Neutrophil (primary cell): Measurements from ENCODE around the gene TRIM3.

Experiments used
- H3K27ac ChIP-seq: fragments of 200-600 bp; sonication (generic); 2 replicates; pipeline ENCODE4 v1.5.1; 2016; ENCODE audit warnings: mild to moderate bottlenecking, moderate library complexity
- H3K27me3 ChIP-seq: fragments of 200-600 bp; sonication (generic); 2 replicates; pipeline ENCODE4 v1.6.0; 2016; ENCODE audit warnings: mild to moderate bottlenecking
- H3K36me3 ChIP-seq: fragments of 200-600 bp; sonication (generic); 2 replicates; pipeline ENCODE4 v1.5.1; 2017
- H3K4me1 ChIP-seq, 2 experiments: fragments of 200-600 bp in 1 of 2; sonication (generic) in 1 of 2; 1 replicate in 1 of 2; 2 replicates in 1 of 2; pipeline versions ENCODE4 v1.5.1 to v1.6.1; 2013 to 2016; ENCODE audit warnings: low read depth in 1 of 2, low read length in 1 of 2, mild to moderate bottlenecking in 1 of 2, moderate library complexity in 1 of 2; ENCODE audit not compliant: control insufficient read depth in 1 of 2, insufficient read depth in 1 of 2
- H3K4me3 ChIP-seq, 2 experiments: fragments of 200-600 bp in 1 of 2; sonication (generic) in 1 of 2; 1 replicate in 1 of 2; 2 replicates in 1 of 2; pipeline ENCODE4 v1.5.1; 2013 to 2016; ENCODE audit warnings: low read depth in 1 of 2, low read length in 1 of 2, mild to moderate bottlenecking in 1 of 2, moderate library complexity in 1 of 2
- H3K9me3 ChIP-seq: fragments of 200-600 bp; sonication (generic); 2 replicates; pipeline ENCODE4 v1.5.1; 2016
- TF ChIP-seq, protein P1 (sequence below): fragments of 200-600 bp; sonication (generic); IDR thresholded peaks from 2 replicates; pipeline ENCODE4 v1.5.1; 2016; ENCODE audit warnings: antibody characterized with exemption

Gene TRIM3

DNA sequence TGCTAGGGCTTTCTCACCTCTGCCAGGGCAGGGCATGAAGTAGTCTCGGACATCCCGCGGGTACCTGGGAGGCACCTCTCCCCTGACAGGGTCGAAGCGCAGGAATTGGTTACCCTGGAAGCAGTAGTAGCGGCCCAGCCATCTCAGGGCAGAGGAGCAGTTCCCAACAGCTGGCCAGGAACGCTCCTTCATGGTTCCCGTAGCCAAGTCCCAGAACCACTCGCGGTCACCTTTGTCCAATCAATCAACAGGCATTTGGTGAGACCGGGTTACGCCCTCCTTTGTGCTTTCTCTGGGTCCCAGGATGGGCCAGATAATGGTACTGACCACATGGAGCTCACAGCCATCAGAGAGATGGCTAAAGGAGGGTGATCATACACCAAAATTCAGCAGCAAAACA is 36.3 kb downstream of the TRIM3 start:
- Histone ChIP-seq H3K4me1 (peaks cover 4 to 14% of the 10 kb centered on the region in 2 experiments), H3K36me3 (no peaks in the 10 kb centered on the region), H3K9me3 (no peaks in the 10 kb centered on the region), H3K27ac (no peak overlapping the region), H3K27me3 (no peaks in the 10 kb centered on the region), H3K4me3 (no peak overlapping the region)
- TF ChIP-seq, protein P1, sequence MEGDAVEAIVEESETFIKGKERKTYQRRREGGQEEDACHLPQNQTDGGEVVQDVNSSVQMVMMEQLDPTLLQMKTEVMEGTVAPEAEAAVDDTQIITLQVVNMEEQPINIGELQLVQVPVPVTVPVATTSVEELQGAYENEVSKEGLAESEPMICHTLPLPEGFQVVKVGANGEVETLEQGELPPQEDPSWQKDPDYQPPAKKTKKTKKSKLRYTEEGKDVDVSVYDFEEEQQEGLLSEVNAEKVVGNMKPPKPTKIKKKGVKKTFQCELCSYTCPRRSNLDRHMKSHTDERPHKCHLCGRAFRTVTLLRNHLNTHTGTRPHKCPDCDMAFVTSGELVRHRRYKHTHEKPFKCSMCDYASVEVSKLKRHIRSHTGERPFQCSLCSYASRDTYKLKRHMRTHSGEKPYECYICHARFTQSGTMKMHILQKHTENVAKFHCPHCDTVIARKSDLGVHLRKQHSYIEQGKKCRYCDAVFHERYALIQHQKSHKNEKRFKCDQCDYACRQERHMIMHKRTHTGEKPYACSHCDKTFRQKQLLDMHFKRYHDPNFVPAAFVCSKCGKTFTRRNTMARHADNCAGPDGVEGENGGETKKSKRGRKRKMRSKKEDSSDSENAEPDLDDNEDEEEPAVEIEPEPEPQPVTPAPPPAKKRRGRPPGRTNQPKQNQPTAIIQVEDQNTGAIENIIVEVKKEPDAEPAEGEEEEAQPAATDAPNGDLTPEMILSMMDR = no peak

DNA sequence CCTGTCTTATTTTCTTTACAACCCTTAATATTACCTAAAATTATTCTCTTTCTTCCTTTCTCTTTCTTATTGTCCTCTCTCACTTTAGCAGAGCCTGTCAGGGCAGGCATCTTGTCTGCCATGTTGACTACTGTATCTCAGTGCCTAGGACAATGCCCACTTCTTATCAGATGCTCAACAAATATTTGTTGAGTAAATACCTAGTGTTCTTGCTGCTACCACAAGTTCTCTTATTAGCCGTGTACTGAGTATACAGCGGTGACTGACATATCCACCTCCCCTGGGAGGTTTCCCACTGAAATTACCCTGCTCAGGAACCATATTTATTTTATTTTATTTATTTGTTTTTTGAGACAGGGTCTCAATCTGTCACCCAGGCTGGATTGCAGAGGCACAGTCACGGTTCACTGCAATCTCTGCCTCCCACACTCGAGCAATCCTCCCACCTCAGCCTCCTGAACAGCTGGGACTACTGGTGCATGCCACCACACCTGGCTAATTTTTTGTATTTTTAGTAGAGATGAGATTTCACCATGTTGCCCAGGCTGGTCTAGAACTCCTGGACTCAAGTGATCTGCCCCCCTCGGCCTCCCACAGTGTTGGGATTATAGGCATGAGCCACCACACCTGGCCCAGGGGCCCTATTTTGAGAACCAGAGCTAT is 39.6 kb downstream of the TRIM3 start:
- Histone ChIP-seq H3K9me3 (no peaks in the 10 kb centered on the region), H3K27me3 (no peaks in the 10 kb centered on the region), H3K4me3 (no peak overlapping the region), H3K4me1 (peaks cover 4 to 14% of the 10 kb centered on the region in 2 experiments), H3K27ac (no peak overlapping the region), H3K36me3 (no peaks in the 10 kb centered on the region)
- TF ChIP-seq, protein P1 = no peak

DNA sequence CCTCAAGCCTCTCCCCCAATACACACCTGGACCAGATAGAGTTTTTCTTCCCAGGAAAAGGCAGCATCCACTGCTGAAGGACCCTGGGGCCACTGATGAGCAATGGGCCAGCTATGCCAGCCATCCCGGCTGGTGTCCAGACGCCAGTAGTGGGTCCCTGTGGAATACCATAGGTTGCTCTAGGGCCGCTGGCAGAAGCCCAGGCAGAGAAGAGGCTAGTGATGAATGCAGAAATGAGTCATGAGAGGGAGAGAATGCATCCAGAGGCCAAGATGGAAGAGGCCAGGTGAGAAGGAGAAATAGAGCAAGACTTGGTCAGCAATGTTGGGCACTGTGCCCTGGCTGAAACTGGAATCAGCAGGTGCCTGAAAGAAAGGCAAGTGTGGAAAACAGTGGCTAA is 41.9 kb downstream of the TRIM3 start:
- Histone ChIP-seq H3K27me3 (peaks cover 5% of the 10 kb centered on the region), H3K36me3 (no peaks in the 10 kb centered on the region), H3K4me3 (no peak overlapping the region), H3K4me1 (no peaks in the 10 kb centered on the region), H3K9me3 (no peaks in the 10 kb centered on the region), H3K27ac (no peak overlapping the region)
- TF ChIP-seq, protein P1 = no peak

DNA sequence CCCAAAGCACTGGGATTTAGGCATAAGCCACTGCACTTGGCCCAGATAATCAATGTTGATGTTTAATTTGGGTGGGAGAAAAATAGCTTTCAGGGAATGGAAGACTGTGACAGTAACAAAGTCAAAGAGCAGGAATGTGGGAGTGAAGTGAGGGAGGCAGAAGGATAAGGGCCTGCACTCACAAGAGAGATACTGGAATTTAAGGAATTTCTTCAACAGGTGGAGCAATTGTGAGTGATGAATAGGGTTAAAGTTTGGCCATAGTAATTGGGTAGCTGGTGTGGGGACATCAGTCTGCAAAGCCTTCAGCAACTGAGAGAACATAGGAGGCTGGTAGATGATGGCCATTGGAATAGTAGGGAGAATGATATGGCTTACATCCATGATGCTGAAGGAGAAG is 46.2 kb downstream of the TRIM3 start:
- TF ChIP-seq, protein P1 = no peak
- Histone ChIP-seq H3K27me3 (peaks cover 45% of the 10 kb centered on the region), H3K4me1 (no peaks in the 10 kb centered on the region), H3K4me3 (no peak overlapping the region), H3K36me3 (no peaks in the 10 kb centered on the region), H3K9me3 (no peaks in the 10 kb centered on the region), H3K27ac (no peak overlapping the region)

DNA sequence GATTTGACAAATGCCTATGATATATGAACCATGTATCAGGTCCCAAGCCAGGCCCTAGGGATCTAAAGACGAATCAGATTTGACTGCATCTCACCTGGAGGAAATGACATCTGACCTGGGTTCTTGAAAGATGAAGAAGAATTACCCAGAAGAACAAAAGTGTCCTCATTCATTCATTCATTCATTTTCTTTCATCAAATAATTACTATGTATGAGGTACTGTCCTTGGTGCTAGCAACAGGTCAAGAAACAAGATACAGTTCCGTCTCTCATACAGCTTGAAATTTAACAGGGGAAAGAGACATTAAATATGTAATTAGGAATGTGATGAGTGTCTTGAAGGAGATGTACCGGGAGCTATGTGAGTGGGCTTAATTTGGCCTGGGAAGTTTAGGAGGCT is 53.1 kb downstream of the TRIM3 start:
- no peak overlapping the region for H3K27ac ChIP-seq

More for the DNA sequence above, 53.1 kb downstream of the TRIM3 start:
- Histone ChIP-seq H3K36me3 (no peaks in the 10 kb centered on the region), H3K4me3 (no peak overlapping the region), H3K9me3 (no peaks in the 10 kb centered on the region), H3K27me3 (peaks cover 100% of the 10 kb centered on the region), H3K4me1 (peaks cover 6 to 15% of the 10 kb centered on the region in 2 experiments)
- TF ChIP-seq, protein P1 = no peak
